ENCODE data around the gene KIRREL3.

KIRREL3 gene

DNA sequence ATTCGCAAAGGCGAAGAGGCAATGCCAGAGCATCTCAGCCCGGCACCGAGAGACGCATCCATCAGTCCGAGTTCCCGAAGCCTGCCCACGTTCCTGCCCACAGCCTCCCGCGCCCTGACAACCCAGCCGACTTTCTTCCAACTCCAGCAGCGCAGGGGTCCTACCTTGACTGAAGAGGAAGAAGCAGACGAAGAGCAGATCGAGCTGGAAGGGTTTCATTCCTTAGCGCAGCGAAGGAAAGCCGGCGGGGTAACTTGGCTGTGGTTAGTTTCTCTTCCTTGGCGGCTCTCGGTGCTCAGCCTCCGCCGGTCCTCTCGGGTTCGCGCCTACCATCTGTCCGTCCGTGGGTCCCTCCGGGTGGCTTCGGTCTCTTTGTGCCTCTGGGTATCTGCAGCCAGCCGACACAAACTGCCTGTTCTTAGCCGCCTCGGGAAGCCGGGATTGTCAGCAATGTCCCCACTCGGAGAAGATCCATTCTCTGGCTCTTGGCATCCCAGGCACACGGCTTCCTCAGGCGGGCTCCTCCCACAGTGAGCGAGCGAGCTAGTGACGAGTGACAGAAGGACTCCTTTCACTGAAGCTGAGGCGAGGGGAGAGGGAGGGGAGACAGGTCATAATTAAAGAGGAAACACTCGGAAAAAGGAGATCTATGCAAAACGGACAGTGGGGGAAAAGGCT is at the start of gene KIRREL3:
Gene KIRREL3, minus strand, starts transcription at position 480 of the 678 bp plus-strand sequence.
- no peak for DNase-seq

DNA sequence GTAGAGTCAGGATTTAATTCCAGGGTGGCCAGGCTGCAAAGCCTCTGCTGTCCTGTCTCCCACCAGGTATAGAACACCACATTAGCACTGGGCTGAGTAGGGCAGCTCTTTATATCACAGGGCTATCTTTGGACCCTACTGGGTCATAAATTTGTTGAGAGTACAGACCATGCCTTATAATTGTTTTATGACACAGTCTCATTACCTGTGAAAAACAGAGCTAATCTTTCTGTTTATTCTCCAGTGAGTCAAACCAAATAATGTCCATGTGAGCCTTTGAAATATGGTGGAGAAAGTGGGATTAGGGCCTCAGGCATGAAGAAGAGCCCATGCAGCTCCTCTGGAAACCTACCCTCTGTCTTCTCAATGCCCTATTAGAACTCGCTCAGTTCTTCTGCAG is 49.6 kb upstream of the KIRREL3 start:
- no peak for DNase-seq

- DNase-seq, result no peak
Measured at GRCh38 chr11:127049486-127049885, 48.9 kb upstream of the KIRREL3 start.

DNA sequence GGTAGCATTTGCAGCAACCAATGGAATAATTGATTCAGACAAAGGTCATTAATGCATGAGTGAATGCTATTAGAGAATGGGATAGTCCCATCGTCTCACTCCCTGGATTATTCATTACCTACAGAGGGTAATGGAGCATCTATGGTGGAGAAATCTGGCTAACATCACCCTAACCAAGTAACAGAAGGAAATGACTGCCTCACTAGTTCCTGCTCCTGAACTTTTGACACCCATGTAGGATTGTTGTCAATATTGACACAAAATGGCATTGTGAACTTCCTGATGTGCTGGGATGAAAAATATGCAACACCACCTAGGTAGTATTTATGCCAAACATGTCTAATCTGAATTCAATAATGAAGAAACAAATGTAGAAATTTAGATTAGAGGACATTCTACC is 44.0 kb upstream of the KIRREL3 start:
- no peak for DNase-seq

DNA sequence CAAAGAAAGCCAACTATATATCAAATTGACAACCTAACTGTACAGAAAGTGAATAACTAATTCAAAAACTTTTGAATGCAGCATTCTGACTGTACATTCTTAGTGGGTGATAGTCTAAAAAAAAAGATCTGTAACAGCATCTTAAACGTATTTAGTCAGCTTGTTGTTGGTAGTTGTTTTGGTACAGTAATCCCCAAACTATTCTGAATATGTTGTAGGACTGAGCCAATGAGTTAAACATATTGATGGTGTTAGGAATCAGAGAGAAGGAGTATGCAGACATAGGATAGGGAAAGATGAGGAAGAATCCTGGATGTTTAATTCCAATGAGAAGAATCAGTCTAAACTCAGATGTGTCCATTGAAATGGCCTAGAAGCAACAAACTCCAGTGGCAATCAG is 41.9 kb upstream of the KIRREL3 start:
- no peak for DNase-seq

DNA sequence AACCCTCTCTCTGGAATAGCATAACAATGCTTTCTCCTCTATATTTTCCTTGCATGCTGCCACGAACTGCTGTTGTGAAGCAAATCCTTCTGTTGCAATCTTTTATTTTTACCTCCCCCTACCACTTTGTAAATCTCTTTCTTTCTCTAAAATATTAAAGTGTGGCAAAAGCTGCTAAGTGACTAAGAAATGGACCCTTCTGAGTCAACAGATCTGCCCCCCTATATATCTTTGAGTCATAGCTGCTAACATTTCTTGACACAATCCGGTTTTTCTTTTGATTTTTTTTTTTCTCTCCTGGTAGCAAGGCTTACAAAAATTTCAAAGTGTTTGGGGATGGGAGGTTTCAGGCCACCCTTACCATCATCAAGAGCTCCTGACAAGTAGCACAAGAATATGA is 39.0 kb upstream of the KIRREL3 start:
- no peak for DNase-seq

DNA sequence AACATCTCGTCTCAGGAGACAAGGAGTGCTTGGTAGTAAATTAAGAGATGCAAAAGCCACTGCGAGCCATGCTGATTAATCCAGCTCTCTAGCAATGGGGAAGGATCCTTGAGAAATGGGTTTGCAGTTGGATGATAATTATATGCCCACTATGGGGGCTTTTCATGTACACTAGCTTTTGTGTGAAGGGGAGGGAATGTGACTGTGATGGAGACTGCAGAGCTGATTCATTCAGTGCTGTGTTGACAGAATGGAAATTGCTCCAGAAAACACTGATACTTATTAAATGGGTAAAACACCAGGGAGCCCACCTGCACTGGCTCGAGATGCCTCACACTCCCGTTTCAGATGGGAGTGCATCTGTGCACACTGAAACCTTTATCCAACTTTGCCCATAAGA is 37.0 kb upstream of the KIRREL3 start:
- DNase-seq, result no peak

DNA sequence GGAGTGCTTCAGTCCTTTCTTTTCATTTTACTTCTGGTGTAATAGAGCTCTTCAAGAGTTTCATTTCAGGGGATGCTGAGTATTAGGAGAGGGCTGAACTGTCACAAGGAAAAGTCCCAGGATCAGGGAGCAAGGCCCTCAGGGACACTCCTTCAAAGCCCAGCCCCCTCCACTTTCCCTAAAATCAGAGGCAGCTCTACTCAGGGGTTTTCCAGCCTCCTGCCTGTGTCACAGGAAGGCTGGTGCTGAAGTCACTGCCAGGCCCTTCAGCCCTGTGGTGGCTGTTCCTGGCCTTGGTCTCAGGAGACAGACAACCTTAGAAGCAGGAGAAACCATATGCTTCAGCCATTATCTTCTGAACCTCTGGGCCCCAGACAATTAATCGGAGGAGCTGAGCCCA is 36.4 kb upstream of the KIRREL3 start:
- no peak for DNase-seq

GRCh38 chr11:127035824-127036223 is 35.3 kb upstream of the KIRREL3 start:
- no peak for DNase-seq

DNA sequence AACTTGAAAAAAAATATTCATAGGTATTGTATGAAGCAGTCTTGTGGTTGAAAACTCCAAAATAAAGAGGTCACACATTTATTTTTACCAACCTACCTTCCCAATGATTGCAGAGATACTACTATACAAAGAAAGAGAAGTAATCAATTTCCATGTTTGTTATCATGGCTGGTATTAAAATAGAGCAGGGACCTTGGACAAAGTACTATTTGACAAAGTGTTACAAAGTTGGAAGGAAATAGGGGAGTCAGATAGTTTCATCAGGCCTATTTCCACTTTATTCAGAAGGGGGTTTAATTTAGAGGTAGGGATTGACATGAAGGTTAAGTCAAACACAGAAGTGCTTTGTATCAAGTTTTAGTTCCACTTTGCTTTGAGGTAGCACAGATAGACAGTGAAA is 34.4 kb upstream of the KIRREL3 start:
- DNase-seq, result no peak

DNA sequence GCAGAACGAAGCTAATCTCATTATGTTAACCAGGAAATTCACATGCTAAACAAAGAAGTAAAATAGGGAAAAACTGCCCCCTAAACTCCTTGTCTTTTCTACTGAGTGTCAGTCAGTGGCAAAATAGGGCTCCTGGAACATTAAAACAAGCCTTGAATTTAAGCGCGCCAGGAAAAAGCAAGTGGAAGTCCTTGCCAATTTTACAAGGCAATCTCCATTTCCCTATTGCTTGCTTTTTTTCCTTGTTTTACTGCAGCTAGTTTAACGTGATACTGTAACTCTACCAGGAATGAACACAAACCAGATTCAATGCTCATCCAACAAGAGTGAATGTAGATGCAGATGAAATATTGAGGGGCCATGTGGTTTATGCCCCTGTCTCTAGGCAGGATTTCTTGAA is 28.1 kb upstream of the KIRREL3 start:
- no peak for DNase-seq

DNA sequence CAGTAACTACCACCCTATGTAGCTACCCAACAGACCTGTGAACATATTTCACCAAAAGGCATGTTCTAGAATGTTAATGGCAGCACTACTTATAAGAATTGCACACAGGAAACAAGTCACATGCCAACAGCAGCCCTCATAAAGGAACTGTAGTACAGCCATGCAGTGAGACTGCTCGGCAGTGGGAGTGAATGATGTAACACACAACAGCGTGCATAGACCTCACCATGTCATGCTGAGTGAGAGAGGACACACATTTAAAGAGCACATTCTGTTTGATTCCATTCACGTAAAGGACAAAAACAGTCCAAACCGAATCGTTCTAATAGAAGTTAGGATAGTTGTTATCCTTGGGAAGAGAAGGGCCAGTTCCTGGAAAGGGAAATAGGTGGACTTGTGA is 27.2 kb upstream of the KIRREL3 start:
- no peak for DNase-seq

DNA sequence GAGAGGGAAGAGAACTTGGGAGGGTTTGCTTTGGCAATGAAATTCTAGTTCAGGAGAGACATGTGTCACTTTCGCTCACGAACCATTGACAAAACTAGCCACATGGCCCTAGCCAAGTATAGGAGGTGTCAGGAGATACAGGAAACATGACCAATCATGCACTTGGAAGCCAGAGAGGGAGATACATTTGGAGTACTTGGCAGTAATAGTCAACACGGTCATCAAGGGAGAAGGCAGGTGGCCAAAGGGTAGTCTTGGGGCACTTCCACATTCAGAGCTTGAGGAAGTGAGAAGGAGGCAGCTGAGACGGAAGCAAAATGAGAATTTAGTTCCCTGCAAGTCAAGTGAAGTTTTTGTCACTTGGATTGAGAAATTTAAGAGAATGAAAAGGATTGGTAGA is 26.4 kb upstream of the KIRREL3 start:
- no peak for DNase-seq

DNA sequence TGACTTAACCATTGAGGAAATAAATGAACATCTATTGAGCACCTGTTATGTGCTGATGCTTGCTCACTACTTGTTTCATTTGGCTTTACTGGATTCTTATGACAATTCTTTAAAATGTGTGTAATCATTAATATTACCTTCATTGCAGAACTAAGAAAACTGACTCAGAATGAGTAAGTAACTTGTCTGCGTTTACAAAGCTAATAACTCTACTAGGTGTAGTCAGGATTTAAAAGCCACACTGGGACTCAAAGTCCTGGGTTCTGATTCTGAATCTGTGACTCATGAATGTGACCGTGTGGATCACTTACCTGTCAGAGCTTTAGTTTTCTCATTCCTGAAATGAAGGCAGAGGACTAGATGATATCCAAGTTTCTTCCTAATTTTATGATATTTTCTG is 23.4 kb upstream of the KIRREL3 start:
- no peak for DNase-seq

GRCh38 chr11:127018683-127019279 is 18.2 kb upstream of the KIRREL3 start:
- DNase-seq, result no peak

- DNase-seq, result no peak
Measured at GRCh38 chr11:127017482-127017881, 16.9 kb upstream of the KIRREL3 start.

GRCh38 chr11:127013550-127013949 is 13.0 kb upstream of the KIRREL3 start:
- no peak for DNase-seq

DNA sequence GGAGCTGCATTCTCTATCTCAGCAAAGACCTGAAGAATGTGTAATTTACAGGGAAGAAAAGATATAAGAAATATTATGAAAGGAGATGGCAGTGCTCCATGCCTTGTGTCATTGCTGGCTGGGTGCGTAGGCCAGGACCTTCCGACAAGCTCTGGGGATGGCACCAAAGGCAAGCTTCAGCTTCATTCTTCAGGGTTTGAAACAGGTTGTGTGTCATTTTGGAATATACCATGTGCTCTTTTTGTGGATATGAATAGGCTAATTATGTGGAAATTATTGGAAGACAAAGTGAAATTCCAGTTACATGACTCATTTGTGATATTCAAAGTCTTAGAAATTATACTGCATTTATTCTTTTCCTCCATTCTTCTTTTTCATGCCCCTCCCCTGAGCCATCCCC is 5.7 kb upstream of the KIRREL3 start:
- DNase-seq, result no peak

- no peak for DNase-seq
Measured at GRCh38 chr11:127003260-127003981, 2.9 kb upstream of the KIRREL3 start.

GRCh38 chr11:127002669-127003259 is 2.2 kb upstream of the KIRREL3 start:
- no peak for DNase-seq

GRCh38 chr11:127000981-127001380 is 411 bp upstream of the KIRREL3 start:
- DNase-seq, result no peak

GRCh38 chr11:126999366-126999765 is 1.2 kb downstream of the KIRREL3 start:
- no peak for DNase-seq

GRCh38 chr11:126997641-126998040 is 2.9 kb downstream of the KIRREL3 start:
- no peak for DNase-seq

DNA sequence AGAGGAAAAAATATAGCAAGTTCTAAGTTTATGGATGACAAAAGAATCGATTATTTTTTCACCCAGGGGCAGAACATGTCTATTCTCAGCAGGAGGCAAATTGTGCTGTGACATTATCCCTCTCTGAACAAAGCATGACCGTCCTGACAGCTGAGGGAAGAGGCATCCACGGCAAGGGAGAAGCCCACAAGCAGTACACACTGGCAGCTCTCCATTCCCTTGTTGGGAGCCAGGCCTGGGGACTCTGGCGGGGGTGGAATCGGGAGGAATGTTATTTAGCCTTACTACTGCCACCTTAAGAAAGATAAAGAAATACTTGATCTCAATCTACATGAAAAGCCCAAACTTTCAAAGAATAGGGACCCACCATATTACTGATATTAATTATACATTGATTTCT is 3.4 kb downstream of the KIRREL3 start:
- no peak for DNase-seq
